GM19025 (cell line): ENCODE data around the gene WDR81.
"Not testable (repeated sequence)": the region's sequence is repeated elsewhere in the genome, so short reads cannot be mapped to it uniquely, and the experiment has no call there.

Experiments used
- ATAC-seq: cut with Tn5 transposase; IDR thresholded peaks from one replicate; pipeline ENCODE4 v1.9.1; 2021; ENCODE audit warnings: mild to moderate bottlenecking, low read depth, moderate library complexity; ENCODE audit not compliant: unreplicated experiment

Gene WDR81

DNA sequence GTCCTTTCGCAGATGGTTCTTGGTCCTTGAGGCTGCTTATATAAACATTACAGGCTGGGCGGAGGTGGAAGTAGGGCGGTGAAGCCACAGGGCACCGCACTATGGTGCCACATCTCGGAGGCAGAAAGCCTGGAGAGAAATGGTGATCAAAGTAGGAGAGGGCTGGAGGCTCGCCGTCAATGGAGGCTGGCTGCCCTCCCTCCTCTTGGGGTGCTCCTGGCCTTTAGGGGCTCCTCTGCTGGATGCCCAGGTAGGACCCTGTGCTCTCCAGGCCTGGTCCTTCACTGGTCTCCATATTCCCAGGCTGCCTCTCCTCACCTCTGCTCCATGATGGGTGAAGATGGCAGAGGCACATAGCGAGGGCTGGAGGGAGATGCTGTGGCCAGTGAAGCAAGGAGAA, 12.2 kb upstream of the WDR81 start:
- ATAC-seq: no peak

DNA sequence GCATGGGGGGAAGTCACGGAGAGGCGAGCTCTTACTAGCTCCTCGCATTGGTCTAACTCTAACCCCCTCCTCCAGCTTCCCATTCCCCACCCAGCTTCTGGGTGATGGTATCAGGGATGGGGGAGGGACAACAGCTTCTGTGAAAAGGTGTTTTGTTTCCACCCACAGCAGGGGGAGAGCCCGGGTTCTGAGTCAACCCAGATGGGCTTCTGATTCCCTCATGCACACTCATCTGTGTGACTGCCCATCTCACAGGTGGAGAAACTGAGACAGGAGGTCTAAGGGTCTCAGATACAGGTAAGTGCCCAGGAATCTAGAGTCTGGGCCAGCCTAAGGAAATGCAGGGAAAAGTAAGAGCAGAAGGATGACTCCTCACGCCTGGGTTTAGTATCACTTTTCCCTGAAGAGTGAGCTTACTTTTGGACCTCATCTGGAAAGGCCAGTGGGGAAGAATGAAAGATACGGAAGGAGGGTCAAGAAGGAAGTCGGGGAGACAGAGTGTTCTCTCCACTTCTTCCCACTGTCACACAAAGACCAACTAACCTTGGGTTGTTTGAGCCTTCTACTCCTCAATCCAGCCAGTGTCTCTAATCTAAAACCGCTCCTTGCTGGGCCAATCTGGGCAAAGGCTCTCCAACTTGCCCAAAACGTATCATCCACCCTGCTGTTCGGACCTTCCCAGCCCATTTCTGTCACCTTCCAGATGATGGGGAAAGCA, 11.2 kb upstream of the WDR81 start:
- no peak for ATAC-seq

DNA sequence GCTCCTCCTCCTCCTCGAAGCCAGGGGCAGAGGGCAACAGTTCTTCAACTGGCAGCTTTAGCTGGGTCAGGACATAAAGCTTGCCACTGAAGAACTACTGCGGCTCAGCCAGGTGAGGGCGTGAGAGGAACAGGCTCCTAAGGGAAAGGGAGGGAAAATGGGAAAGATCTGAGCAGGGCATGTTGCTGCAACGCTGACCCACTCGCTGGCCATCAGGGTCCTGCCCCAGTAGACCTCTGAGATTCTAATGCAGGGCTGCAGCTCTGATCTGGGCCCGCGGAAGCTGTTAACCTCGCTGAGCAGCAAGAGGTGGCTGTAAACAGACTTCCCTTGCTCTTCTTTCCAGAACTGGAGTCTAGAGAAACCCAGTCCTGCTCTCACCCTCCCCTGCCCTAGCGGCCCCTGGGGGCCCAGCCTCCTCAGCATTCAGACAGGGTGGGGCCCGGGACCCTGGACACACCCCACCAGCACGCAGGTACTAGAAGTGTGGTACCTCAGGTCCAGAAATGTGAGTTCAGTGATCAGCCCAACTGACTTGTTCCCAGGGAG, 10.6 kb upstream of the WDR81 start:
- ATAC-seq: no peak

DNA sequence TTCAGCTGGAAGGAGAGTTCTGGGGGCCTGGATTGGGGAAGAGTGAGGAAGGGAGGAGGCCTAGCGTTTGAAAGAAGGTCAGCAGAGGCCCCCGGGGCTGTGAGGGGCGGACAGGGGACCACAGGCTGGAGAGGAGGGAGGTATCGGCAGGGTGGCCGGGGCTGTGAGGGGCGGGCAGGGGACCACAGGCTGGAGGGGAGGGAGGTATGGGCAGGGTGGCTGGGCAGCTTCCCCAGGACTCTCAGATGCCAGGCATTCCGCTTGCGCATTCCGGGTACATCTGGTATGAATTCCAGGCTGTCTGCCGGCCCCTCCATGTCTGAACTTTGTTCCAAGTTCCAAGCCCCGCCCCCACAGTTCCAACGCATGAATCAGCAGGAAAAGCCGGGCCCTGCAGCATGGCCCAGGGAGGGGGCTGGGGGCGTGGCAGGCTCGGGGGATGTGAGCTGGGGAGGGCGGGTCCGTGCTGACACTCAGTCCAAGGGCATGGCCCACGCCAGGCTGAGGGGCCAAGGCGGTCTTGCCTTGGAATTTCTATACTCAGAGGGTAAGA, 10.0 kb upstream of the WDR81 start:
- no peak for ATAC-seq

DNA sequence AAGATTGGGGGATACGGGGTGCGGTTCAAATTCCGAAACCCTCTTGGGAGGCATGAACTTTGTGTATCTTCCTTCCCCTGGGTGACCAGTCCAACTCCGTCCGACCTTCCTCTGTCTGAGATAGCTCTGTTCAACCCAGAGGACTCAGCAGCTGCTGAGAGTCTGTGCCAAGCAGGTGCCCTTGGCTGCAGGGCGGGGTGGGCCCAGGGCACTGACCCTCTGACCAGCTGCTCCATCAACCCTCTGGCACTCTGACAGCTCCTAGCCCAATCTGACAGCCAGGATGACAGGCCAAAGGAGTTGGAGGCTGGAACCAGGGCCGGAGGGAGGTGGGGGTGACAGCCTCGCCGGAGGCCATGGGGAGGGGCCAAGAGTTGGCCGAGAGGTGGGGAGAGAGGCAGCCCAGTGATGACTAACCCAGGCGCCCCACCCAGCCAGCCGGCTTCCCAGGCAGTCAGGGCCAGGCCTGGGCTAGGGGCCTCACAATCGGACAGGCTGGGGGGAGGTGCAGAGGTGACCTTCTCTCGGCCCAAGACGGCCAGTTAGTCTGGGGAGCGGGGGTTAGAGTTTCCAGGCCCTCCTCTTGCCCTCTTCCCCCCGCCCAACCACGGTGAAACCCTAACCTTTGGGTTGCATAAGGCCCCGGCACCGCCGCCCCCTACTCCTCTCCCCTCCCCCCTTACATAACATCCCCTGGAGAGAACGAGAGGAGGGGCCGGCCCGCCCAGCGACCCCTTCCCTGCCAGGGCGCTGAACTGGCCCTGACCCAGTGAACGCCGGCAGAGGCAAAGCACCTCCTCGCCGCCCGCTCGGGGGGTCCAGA, 9.3 kb upstream of the WDR81 start:
- no peak for ATAC-seq

DNA sequence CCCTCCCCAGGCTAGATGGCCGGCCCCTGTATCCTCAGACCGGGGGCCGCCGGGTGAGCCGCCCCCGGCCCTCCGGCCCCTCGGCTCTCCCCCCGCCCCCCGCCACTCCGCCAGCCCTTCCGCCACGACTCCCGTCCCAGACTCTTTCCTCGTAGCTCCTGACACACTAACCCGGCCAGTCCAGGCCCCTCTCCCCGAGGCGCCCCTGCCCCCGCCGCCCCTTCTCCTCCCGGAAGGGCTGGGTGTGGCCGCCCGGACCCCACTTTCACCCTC, 8.8 kb upstream of the WDR81 start:
- no peak for ATAC-seq

DNA sequence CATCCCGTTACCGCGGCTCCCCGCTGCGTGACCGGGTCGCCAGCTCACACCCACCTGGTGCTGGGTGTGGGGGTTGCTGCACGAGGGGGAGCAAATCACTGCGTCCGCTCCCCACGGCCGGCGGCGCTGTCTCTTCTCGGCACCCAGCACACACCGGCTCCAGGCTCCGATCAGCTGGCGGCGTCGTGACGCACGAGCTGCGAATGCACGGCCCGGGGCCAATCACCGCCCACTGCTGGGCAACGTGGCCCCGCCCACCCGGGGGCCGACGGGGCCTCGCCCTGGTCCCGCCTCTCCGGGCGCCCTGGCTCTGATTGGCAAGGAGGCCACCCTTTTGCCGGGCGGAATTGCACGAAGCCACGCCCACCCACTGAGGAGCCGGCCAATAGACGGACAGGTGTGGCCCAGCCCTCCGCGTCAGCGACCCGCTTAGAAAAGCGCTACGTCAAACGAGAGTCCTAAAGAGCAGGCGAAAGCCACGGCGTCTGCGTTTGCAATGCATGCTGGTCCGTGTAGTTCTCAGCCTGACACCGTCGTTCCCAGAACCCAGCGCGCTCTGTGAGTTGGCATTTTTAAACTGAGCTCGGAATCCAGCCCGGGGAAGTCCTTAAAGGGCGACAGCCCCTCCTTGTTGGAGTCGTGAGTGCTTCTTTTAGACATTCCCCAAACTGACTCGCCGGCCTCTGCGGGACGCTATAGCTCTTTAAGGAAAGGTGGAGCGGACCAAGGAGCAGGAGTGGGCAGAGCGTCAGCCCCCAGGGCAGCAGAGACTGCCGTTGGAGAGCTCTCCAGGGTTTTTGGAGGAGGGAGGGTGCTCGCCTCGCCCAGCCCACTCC, 8.2 kb upstream of the WDR81 start:
- peak; percentile 74 for ATAC-seq

DNA sequence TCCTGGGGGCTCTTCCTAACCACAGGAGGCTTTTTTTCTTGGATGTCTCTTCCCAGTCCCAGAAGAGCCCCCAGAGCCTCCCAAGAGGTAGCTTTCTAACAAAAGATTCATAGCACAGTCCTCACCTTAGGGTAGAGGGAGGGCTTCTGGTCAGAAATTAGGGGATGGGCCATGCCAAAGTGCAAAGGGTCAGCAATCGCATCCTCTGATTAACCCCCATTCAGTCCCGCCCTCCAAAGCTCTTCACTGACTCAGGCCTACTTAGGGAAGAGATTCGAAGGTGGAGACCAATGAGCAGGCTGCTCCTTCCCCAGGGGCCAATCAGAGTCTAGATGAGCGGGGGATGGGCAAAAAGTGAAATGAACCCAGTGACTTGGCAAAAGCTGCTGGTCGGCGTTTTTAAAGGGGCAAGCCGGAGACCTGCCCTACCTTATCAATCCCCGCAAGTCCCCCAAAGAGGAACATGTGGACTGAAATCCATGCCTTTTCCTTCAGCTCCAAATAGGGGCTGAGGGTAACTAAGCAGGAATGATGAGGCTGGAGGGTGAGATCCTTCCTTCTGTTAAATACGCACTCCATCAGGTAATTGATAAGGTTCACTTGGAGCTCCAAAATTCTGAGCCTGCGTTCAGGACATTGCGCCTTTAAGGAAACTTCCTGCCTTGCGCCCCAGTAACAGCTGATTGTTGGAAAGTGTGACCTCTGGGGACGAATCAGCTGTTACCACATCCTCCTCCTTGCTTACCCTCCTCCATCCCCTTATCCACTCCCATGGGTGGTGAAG, 7.4 kb upstream of the WDR81 start:
- ATAC-seq: peak; percentile 31

DNA sequence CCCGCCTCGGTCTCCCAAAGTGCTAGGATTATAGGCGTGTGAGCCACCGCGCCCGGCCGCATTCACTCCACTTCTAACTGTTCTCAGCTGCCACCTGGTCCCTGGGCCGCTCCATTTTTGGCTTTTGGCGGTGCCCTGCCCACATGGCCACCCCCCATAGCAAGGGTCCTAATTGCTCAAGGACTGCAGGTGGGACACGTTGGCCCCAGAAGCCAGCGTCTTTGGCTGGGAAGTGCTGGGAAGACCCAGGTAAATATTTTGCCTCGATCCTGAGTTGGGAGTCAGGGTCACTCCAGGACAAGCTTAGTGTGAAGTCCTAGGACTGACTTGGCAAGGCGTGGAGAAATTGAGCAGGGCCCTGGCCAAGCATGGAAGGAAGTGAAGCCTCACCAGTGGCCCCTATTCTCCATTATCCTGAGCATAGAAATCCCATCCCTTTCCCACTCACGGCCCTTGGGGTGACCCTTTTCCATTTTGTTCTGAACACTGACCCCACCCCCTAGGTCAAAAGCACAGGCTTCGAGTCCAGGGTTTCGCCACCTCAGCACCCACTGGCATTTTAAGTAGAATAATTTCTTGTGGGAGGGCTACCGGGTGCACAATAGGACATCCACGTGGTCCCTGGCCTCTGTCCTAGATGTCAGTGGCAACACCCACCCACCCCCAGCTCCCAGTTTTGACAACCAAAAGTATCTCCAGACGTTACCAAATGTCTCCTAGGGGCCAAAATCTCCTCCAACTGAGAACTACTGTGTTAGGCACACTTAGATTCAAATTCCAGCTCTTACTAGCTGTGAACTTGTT, 5.9 kb upstream of the WDR81 start:
- ATAC-seq: no peak

DNA sequence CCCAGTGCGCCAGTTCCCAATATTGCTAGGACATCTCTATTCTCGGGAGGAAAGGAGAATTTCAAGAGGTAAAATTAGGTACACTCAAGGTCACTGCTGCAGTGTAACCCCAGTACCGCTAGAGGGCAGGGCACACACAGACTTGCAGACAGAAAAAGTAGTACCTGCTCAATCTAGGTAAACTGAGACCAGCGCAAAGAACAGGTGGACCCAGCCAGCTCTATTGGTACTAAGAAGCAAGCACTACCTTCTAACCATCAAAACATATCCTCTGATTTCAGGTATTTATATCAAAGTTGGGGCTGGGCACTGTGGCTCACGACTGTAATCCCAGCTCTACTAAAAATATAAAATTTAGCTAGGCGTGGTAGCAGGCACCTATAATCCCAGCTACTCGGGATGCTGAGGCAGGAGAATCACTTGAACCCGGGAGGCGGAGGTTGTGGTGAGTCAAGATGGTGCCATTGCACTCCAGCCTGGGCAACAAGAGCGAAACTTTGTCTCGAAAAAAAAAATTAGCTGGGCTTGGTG, 3.6 kb upstream of the WDR81 start:
- no peak for ATAC-seq

DNA sequence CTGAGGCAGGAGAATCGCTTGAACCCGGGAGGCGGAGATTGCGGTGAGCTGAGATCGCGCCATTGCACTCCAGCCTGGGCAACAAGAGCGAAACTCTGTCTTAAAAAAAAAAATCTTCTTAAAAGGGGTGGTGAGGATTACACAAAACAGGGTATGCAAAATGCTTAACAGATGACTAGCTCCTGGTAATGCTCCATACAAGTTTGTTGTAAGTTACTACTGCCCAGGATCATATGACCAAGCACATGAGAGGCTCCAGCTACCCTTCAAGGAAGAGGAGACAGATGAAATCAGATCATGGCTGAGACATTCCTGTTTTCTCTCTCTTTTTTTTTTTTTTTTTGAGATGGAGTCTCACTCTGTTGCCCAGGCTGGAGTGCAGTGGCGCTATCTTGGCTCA, 2.5 kb upstream of the WDR81 start:
- ATAC-seq: not testable (repeated sequence)

DNA sequence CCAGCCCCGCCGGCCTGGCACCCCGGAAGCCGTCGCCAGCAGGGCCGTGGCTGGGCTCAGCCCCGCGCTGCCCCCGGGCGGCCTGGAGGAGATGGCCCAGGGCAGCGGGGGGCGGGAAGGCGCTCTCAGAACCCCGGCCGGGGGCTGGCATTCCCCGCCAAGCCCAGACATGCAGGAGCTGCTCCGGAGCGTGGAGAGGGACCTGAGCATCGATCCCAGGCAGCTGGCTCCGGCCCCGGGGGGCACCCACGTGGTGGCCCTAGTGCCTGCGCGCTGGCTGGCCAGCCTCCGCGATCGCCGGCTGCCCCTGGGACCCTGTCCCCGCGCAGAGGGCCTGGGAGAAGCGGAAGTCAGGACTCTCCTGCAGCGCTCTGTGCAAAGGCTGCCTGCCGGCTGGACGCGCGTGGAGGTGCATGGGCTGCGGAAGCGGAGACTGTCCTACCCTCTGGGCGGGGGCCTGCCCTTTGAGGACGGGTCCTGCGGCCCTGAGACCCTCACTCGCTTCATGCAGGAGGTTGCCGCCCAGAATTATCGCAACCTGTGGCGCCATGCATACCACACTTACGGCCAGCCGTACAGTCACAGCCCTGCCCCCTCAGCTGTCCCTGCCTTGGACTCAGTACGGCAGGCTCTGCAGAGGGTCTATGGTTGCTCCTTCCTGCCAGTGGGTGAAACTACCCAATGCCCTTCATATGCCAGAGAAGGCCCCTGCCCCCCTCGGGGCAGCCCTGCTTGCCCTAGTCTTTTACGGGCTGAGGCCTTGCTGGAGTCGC, 551 bp downstream of the WDR81 start:
- ATAC-seq: peak; percentile 29

DNA sequence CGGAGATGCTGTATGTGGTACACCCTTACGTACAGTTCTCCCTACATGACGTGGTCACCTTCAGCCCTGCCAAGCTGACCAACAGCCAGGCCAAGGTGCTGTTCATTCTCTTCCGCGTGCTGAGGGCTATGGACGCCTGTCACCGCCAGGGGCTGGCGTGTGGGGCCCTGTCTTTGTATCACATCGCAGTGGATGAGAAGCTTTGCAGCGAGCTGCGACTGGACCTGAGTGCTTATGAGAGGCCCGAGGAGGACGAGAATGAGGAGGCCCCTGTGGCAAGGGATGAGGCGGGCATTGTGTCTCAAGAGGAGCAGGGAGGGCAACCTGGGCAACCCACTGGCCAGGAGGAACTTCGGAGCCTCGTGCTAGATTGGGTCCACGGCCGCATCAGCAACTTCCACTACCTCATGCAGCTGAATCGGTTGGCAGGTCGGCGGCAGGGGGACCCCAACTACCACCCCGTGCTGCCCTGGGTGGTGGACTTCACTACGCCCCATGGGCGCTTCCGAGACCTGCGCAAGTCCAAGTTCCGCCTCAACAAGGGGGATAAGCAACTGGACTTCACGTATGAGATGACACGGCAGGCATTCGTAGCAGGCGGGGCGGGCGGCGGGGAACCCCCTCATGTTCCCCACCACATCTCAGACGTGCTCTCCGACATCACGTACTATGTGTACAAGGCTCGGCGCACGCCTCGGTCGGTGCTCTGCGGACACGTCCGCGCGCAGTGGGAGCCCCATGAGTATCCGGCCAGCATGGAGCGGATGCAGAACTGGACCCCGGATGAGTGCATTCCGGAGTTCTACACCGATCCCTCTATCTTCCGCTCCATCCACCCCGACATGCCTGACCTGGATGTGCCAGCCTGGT, 1.4 kb downstream of the WDR81 start:
- no peak for ATAC-seq

DNA sequence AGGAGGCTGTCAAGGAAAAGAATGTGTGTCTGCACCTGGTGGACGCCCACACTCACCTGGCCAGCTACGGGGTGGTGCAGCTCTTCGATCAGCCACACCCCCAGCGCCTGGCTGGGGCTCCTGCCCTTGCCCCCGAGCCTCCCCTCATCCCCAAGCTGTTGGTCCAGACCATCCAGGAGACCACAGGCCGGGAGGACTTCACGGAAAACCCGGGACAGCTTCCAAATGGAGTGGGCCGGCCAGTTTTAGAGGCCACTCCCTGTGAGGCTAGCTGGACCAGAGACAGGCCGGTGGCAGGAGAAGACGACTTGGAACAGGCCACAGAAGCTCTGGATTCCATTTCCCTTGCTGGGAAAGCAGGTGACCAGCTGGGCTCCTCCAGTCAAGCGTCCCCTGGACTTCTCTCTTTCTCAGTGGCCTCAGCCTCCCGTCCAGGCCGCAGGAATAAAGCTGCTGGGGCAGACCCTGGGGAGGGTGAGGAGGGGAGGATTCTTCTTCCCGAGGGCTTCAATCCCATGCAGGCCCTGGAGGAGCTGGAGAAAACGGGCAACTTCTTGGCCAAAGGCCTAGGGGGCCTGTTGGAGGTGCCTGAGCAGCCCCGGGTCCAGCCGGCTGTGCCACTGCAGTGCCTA, 2.2 kb downstream of the WDR81 start:
- ATAC-seq: no peak

DNA sequence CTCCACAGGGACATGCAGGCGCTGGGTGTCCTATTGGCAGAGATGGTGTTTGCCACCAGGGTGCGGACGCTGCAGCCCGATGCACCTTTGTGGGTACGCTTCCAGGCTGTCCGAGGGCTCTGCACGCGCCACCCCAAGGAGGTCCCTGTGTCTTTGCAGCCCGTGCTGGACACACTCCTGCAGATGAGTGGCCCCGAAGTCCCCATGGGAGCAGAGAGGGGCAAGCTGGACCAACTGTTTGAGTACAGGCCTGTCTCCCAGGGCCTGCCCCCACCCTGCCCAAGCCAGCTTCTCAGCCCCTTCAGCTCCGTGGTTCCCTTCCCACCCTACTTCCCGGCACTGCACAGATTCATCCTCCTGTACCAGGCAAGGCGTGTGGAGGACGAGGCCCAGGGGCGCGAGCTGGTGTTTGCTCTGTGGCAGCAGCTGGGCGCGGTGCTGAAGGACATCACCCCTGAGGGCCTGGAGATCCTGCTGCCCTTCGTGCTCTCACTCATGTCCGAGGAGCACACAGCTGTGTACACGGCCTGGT, 2.8 kb downstream of the WDR81 start:
- ATAC-seq: no peak

DNA sequence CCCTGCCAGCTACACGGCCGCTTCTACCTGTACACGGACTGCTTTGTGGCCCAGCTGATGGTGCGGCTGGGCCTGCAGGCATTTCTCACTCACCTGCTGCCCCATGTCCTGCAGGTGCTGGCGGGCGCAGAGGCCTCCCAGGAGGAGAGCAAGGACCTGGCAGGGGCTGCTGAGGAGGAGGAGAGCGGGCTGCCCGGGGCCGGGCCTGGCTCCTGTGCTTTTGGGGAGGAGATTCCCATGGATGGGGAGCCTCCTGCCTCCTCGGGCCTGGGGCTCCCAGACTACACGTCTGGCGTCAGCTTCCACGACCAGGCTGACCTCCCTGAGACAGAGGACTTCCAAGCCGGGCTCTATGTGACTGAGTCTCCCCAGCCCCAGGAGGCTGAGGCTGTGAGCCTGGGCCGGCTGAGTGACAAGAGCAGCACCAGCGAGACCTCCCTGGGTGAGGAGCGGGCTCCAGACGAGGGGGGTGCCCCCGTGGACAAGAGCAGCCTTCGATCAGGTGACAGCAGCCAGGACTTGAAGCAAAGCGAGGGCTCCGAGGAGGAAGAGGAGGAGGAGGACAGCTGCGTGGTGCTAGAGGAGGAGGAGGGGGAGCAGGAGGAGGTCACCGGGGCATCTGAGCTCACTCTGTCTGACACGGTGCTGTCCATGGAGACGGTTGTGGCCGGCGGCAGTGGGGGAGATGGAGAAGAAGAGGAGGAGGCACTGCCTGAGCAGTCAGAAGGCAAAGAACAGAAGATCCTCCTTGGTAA, 3.5 kb downstream of the WDR81 start:
- ATAC-seq: no peak
